ENCODE data around the gene JADE2.

JADE2 gene

GRCh38 chr5:134585966-134586365, 60.5 kb downstream of the JADE2 start:
- Histone ChIP-seq H3K79me2 (ENCODE audit: insufficient read depth, low read length) (no peaks in the 10 kb centered on the region), H3K27me3 (ENCODE audit: insufficient read depth, low read length) (no peaks in the 10 kb centered on the region), H4K20me1 (ENCODE audit: insufficient read depth, low read length) (no peaks in the 10 kb centered on the region), H3K9me2 (ENCODE audit: low read depth, low read length) (no peaks in the 10 kb centered on the region), H3K4me3 (ENCODE audit: low read depth, low read length, poor library complexity, severe bottlenecking) (no peak overlapping the region), H3K9me3 (ENCODE audit: low read length) (0 out of 2 replicates have a peak, but pooled peaks cover 2% of the 10 kb centered on the region), H3K4me1 (ENCODE audit: insufficient read depth, low read length, severe bottlenecking) (peaks cover 4% of the 10 kb centered on the region), H3K9ac (ENCODE audit: low read length) (no peak overlapping the region), H3F3A (ENCODE audit: insufficient read depth, low read length) (no peaks in the 10 kb centered on the region), H2AFZ (ENCODE audit: low read length) (no peak overlapping the region), H3K27ac (ENCODE audit: low read depth, low read length, poor library complexity, severe bottlenecking) (no peak overlapping the region), H3K36me3 (ENCODE audit: insufficient read depth, low read length) (0 out of 2 replicates have a peak, but pooled peaks cover under 1% of the 10 kb centered on the region), H3K4me2 (ENCODE audit: low read length) (no peak overlapping the region)
- TF ChIP-seq, protein P1, sequence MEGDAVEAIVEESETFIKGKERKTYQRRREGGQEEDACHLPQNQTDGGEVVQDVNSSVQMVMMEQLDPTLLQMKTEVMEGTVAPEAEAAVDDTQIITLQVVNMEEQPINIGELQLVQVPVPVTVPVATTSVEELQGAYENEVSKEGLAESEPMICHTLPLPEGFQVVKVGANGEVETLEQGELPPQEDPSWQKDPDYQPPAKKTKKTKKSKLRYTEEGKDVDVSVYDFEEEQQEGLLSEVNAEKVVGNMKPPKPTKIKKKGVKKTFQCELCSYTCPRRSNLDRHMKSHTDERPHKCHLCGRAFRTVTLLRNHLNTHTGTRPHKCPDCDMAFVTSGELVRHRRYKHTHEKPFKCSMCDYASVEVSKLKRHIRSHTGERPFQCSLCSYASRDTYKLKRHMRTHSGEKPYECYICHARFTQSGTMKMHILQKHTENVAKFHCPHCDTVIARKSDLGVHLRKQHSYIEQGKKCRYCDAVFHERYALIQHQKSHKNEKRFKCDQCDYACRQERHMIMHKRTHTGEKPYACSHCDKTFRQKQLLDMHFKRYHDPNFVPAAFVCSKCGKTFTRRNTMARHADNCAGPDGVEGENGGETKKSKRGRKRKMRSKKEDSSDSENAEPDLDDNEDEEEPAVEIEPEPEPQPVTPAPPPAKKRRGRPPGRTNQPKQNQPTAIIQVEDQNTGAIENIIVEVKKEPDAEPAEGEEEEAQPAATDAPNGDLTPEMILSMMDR (IDR thresholded peaks at IDR 0.05; ENCODE audit: low read length): no peak
- no peak for TF ChIP-seq EZH2 (IDR thresholded peaks at IDR 0.05; ENCODE audit: borderline replicate concordance, low read length)

DNA sequence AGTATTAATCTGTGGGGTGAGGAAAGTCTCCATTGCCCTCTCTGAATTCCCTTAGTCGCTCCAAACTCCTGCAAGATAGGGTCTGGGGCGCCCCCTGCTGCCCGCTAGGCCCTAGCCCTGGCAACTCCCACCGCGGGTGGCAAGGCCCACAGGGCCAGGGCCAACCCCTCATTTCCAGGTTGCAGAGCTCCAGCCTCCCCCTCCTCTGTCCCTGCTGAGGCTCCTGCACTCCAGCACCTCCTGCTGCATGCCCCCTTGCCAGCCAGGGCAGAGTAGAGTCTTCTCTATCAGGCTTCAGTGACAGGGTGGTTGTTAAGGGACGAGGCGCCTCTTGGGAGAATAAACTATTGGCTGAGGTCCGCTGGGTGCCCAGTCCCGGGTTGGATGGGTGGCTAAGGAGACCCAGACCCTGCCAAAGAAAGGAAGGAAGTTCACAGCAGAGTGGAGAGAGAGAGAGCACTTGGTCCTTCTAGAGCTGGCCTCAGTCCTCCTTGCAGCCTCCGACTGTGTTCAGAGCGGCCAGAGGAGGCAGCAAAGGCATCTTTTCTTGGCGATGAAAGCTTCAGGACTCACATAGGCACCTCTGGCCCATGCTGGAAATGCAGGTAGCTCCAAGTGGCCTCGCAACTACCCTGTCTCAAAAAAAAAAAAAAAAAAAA, 61.5 kb downstream of the JADE2 start:
- Histone ChIP-seq H3K36me3 (ENCODE audit: insufficient read depth, low read length) (no peaks in the 10 kb centered on the region), H2AFZ (ENCODE audit: low read length) (peak overlapping the region; percentile 32; the same call in 1 of the 2 replicates), H4K20me1 (ENCODE audit: insufficient read depth, low read length) (no peaks in the 10 kb centered on the region), H3K27ac (ENCODE audit: low read depth, low read length, poor library complexity, severe bottlenecking) (no peak overlapping the region), H3K79me2 (ENCODE audit: insufficient read depth, low read length) (no peaks in the 10 kb centered on the region), H3F3A (ENCODE audit: insufficient read depth, low read length) (no peaks in the 10 kb centered on the region), H3K4me2 (ENCODE audit: low read length) (peak overlapping the region; percentile 52; the same call in 1 of the 2 replicates), H3K9me3 (ENCODE audit: low read length) (0 out of 2 replicates have a peak, but pooled peaks cover 2% of the 10 kb centered on the region), H3K27me3 (ENCODE audit: insufficient read depth, low read length) (no peaks in the 10 kb centered on the region), H3K9ac (ENCODE audit: low read length) (peak overlapping the region; percentile 33; the same call in 1 of the 2 replicates), H3K4me3 (ENCODE audit: low read depth, low read length, poor library complexity, severe bottlenecking) (peak overlapping the region; percentile 18), H3K9me2 (ENCODE audit: low read depth, low read length) (no peaks in the 10 kb centered on the region), H3K4me1 (ENCODE audit: insufficient read depth, low read length, severe bottlenecking) (peaks cover 7% of the 10 kb centered on the region)
- TF ChIP-seq, protein P1 (IDR thresholded peaks at IDR 0.05; ENCODE audit: low read length): peak; percentile 97
- no peak for TF ChIP-seq EZH2 (IDR thresholded peaks at IDR 0.05; ENCODE audit: borderline replicate concordance, low read length)

DNA sequence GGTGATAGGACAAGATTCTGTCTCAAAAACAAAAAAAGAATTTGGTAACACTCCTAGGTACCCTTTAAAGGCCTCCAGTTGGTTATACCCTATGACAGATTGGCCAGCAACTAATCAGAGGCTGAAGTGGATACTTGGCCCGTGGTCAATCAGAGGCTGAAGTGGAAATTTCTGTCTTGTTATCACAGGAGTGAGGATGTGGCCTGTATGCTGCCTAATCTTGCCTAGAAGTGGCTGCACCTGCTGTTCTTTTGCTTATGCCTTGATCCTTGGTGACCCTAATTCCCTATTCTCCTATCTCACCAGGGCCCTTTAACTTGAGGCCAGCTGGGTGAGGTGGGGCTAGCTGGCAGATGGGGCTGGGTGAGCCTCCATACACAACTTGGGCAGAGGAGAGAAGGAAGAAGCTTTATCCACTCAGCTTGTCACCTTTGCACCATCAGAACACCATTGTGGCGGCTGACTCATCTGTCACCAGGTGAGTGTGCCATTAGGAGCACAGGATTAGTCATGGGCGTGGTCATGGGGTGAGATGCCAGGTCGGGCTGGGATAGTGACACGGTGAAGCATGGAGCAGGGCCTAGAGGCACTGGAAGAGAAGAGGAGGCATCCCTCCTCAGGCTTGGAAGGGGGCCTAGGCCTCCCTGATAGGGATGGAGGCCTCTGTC, 65.7 kb downstream of the JADE2 start:
- TF ChIP-seq EZH2 (IDR thresholded peaks at IDR 0.05; ENCODE audit: borderline replicate concordance, low read length): no peak
- TF ChIP-seq, protein P1 (IDR thresholded peaks at IDR 0.05; ENCODE audit: low read length): no peak
- H3K4me3 ChIP-seq (ENCODE audit: low read depth, low read length, poor library complexity, severe bottlenecking): no peak overlapping the region
- H3K9me3 ChIP-seq (ENCODE audit: low read length): 0 out of 2 replicates have a peak, but pooled peaks cover 2% of the 10 kb centered on the region
- no peak overlapping the region for H2AFZ ChIP-seq (ENCODE audit: low read length)
- peaks cover 25% of the 10 kb centered on the region for H3K4me1 ChIP-seq (ENCODE audit: insufficient read depth, low read length, severe bottlenecking)
- H3F3A ChIP-seq (ENCODE audit: insufficient read depth, low read length): no peaks in the 10 kb centered on the region
- no peaks in the 10 kb centered on the region for H4K20me1 ChIP-seq (ENCODE audit: insufficient read depth, low read length)
- no peak overlapping the region for H3K9ac ChIP-seq (ENCODE audit: low read length)
- no peak overlapping the region for H3K27ac ChIP-seq (ENCODE audit: low read depth, low read length, poor library complexity, severe bottlenecking)
- H3K36me3 ChIP-seq (ENCODE audit: insufficient read depth, low read length): no peaks in the 10 kb centered on the region
- no peaks in the 10 kb centered on the region for H3K27me3 ChIP-seq (ENCODE audit: insufficient read depth, low read length)
- no peaks in the 10 kb centered on the region for H3K9me2 ChIP-seq (ENCODE audit: low read depth, low read length)
- no peak overlapping the region for H3K4me2 ChIP-seq (ENCODE audit: low read length)
- H3K79me2 ChIP-seq (ENCODE audit: insufficient read depth, low read length): no peaks in the 10 kb centered on the region

Data from OCI-LY1 (cell line).